ENCODE results near the gene SCMH1. TPM values are rescaled to one million over a fixed set of nuclear protein-coding genes. Genes with fewer than 3 reads are reported as not detected.
"Not testable (repeated sequence)": the region's sequence is repeated elsewhere in the genome, so short reads cannot be mapped to it uniquely, and the experiment has no call there.

SCMH1 gene
- total and polyA plus RNA-seq, 11 donors: 36.0 to 56.2 (median 43.0) TPM

- TF ChIP-seq POLR2A (IDR thresholded peaks at IDR 0.05): no peak
- TF ChIP-seq, protein P1, sequence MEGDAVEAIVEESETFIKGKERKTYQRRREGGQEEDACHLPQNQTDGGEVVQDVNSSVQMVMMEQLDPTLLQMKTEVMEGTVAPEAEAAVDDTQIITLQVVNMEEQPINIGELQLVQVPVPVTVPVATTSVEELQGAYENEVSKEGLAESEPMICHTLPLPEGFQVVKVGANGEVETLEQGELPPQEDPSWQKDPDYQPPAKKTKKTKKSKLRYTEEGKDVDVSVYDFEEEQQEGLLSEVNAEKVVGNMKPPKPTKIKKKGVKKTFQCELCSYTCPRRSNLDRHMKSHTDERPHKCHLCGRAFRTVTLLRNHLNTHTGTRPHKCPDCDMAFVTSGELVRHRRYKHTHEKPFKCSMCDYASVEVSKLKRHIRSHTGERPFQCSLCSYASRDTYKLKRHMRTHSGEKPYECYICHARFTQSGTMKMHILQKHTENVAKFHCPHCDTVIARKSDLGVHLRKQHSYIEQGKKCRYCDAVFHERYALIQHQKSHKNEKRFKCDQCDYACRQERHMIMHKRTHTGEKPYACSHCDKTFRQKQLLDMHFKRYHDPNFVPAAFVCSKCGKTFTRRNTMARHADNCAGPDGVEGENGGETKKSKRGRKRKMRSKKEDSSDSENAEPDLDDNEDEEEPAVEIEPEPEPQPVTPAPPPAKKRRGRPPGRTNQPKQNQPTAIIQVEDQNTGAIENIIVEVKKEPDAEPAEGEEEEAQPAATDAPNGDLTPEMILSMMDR (IDR thresholded peaks at IDR 0.05): no peak
- ATAC-seq (no peak), DNase-seq (no peak)
- no peaks in the 10 kb centered on the region for H3K27me3 ChIP-seq
- H3K27ac ChIP-seq: no peak overlapping the region
- H3K4me3 ChIP-seq: no peak overlapping the region
- 50 to 77% (median 73%) methylated on average over 2 of the region's 2 CpGs for WGBS, 4 donors
- peaks cover 0 to 49% (median 11%) of the 10 kb centered on the region in 9 donors for H3K36me3 ChIP-seq
- H3K9me3 ChIP-seq: no peaks in the 10 kb centered on the region
- intact Hi-C loops (cut with DNase I): no loop called here
- peaks cover 0 to 20% (median 7%) of the 10 kb centered on the region in 12 donors for H3K4me1 ChIP-seq
Measured at GRCh38 chr1:41149570-41149969, 92.5 kb downstream of the SCMH1 start.

GRCh38 chr1:41144285-41144684, 97.8 kb downstream of the SCMH1 start:
- H3K9me3 ChIP-seq: peaks cover 0 to 29% (median 15%) of the 10 kb centered on the region in 12 donors
- no peak for DNase-seq
- intact Hi-C loops (cut with DNase I): no loop called here
- peaks cover 0 to 66% (median 30%) of the 10 kb centered on the region in 9 donors for H3K36me3 ChIP-seq
- TF ChIP-seq POLR2A (IDR thresholded peaks at IDR 0.05): no peak
- TF ChIP-seq, protein P1 (IDR thresholded peaks at IDR 0.05): no peak
- no peaks in the 10 kb centered on the region for H3K4me1 ChIP-seq
- no peaks in the 10 kb centered on the region for H3K27me3 ChIP-seq
- no peak overlapping the region for H3K27ac ChIP-seq
- no peak overlapping the region for H3K4me3 ChIP-seq
- ATAC-seq: no peak
- WGBS, 4 donors: 93 to 98% (median 95%) methylated on average over 1 of the region's 1 CpG

- 97 to 100% (median 98%) methylated on average over 1 of the region's 1 CpG for WGBS, 4 donors
- TF ChIP-seq, protein P1 (IDR thresholded peaks at IDR 0.05): no peak
- TF ChIP-seq POLR2A (IDR thresholded peaks at IDR 0.05): no peak
- peaks cover 0 to 29% (median 15%) of the 10 kb centered on the region in 12 donors for H3K9me3 ChIP-seq
- no peak overlapping the region for H3K27ac ChIP-seq
- intact Hi-C loops (cut with DNase I): no loop called here
- no peaks in the 10 kb centered on the region for H3K4me1 ChIP-seq
- H3K4me3 ChIP-seq: no peak overlapping the region
- DNase-seq (no peak), ATAC-seq (no peak)
- H3K27me3 ChIP-seq: no peaks in the 10 kb centered on the region
- peaks cover 0 to 53% (median 26%) of the 10 kb centered on the region in 9 donors for H3K36me3 ChIP-seq
Measured at GRCh38 chr1:41138549-41138948, 103.6 kb downstream of the SCMH1 start.

DNA sequence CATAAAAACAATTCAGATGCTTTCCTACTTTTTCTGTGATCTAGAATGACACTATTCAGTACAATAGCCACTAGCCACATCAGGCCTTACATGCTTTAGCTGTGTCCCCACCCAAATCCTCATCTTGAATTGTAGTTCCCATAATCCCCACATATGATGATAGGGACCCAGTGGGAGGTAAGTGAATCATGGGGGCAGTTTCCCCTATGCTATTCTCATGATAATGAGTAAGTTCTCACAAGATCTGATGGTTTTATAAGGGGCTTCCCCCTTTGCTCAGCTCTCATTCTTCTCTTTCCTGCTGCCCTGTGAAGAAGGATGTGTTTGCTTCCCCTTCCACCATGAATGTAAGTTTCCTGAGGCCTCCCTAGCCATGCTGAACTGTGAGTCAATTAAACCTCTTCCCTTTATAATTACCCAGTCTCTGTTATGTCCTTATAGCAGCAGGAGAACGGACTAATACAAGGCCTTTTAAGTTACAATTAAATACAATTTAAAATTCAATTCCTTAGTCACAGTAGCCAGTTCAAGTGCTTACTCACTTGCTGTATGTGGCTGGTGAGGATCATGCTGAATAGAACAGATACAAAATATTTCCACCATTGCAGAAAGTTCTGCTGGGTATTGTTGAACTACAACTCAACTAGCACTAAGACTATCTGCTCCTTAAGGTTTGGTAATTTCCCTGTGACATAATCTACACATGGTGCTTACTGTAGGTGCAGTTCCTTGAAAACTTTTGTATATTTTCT, 106.7 kb downstream of the SCMH1 start:
- Histone ChIP-seq H3K9me3 (peaks cover 0 to 7% (median 6%) of the 10 kb centered on the region in 12 donors), H3K27me3 (no peaks in the 10 kb centered on the region), H3K4me1 (no peaks in the 10 kb centered on the region), H3K36me3 (peaks cover 0 to 33% (median 12%) of the 10 kb centered on the region in 9 donors), H3K4me3 (no peak overlapping the region), H3K27ac (no peak overlapping the region)
- DNase-seq: no peak
- intact Hi-C loops (cut with DNase I): no loop called here
- TF ChIP-seq, protein P1 (IDR thresholded peaks at IDR 0.05): no peak
- no peak for TF ChIP-seq POLR2A (IDR thresholded peaks at IDR 0.05)
- ATAC-seq: no peak
- 97 to 100% (median 98%) methylated on average over 1 of the region's 1 CpG for WGBS, 4 donors

DNA sequence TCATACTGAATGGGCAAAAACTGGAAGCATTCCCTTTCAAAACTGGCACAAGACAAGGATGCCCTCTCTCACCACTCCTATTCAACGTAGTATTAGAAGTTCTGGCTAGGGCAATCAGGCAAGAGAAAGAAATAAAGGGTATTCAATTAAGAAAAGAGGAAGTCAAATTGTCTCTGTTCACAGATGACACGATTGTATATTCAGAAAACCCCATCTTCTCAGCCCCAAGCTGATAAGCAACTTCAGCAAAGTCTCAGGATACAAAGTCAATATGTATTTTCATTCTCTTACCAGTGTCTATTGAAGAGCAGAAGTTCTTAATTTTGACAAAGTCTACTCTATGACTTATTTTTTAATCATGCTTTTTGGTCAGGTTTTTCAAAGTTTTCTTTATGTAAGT, 107.8 kb downstream of the SCMH1 start:
- ATAC-seq; H3K4me1 ChIP-seq; H3K27me3 ChIP-seq; intact Hi-C loops (cut with DNase I); H3K9me3 ChIP-seq; H3K27ac ChIP-seq; H3K4me3 ChIP-seq; DNase-seq: not testable (repeated sequence)
- peaks cover 0 to 23% (median 8%) of the 10 kb centered on the region in 9 donors for H3K36me3 ChIP-seq
- 91 to 98% (median 95%) methylated on average over 2 of the region's 2 CpGs for WGBS, 4 donors
